Left ventricle myocardium superior (tissue), 1 donor: Measurements from ENCODE around the gene MED16. TPM values are rescaled to one million over a fixed set of nuclear protein-coding genes. Genes with fewer than 3 reads are reported as not detected.
A peak's percentile ranks its signal among the peaks of the same experiment; 100 is the strongest.

ENCODE experiments used
- ATAC-seq: fragments of 200-7000 bp; cut with Tn5 transposase; one replicate; pipeline ENCODE4 v1.9.1; 2020; ENCODE audit warnings: mild to moderate bottlenecking, moderate library complexity
- DNase-seq: peaks from one replicate; pipeline ENCODE4 v3.0.0-alpha.2; 2020
- intact Hi-C: fragments of 100-400 bp; cut with micrococcal nuclease; formaldehyde crosslinking; loops from one replicate; pipeline ENCODE4 v1.11.0; 2022
- long read RNA-seq: library from polyadenylated mRNA; unstranded; transcript quantifications from one replicate; pipeline ENCODE4 v2.0.0, GENCODE V29; 2021
- total RNA-seq: library from RNA; stranded (reverse); fragmentation: NEBNext Ultra II Directional; extraction: Animal tissue kit (Norgen Biotek cat#: 25700); gene quantifications from one replicate; pipeline ENCODE4 v1.2.1, GENCODE V29; 2021
- donor health status: DM: no; HTN: yes; CAD: no; lungs with severe emphysema.

MED16 gene, protein sequence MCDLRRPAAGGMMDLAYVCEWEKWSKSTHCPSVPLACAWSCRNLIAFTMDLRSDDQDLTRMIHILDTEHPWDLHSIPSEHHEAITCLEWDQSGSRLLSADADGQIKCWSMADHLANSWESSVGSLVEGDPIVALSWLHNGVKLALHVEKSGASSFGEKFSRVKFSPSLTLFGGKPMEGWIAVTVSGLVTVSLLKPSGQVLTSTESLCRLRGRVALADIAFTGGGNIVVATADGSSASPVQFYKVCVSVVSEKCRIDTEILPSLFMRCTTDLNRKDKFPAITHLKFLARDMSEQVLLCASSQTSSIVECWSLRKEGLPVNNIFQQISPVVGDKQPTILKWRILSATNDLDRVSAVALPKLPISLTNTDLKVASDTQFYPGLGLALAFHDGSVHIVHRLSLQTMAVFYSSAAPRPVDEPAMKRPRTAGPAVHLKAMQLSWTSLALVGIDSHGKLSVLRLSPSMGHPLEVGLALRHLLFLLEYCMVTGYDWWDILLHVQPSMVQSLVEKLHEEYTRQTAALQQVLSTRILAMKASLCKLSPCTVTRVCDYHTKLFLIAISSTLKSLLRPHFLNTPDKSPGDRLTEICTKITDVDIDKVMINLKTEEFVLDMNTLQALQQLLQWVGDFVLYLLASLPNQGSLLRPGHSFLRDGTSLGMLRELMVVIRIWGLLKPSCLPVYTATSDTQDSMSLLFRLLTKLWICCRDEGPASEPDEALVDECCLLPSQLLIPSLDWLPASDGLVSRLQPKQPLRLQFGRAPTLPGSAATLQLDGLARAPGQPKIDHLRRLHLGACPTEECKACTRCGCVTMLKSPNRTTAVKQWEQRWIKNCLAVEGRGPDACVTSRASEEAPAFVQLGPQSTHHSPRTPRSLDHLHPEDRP
- 23.7 TPM for total RNA-seq
- long read RNA-seq, transcript MED16-204 (15 exons, 3,420 nt): major isoform, 26 of 54 reads
- long read RNA-seq, partial matches to known transcripts: 23 of 54 reads
- long read RNA-seq, other reads (novel, unspliced or antisense): 4 of 54 reads

DNA sequence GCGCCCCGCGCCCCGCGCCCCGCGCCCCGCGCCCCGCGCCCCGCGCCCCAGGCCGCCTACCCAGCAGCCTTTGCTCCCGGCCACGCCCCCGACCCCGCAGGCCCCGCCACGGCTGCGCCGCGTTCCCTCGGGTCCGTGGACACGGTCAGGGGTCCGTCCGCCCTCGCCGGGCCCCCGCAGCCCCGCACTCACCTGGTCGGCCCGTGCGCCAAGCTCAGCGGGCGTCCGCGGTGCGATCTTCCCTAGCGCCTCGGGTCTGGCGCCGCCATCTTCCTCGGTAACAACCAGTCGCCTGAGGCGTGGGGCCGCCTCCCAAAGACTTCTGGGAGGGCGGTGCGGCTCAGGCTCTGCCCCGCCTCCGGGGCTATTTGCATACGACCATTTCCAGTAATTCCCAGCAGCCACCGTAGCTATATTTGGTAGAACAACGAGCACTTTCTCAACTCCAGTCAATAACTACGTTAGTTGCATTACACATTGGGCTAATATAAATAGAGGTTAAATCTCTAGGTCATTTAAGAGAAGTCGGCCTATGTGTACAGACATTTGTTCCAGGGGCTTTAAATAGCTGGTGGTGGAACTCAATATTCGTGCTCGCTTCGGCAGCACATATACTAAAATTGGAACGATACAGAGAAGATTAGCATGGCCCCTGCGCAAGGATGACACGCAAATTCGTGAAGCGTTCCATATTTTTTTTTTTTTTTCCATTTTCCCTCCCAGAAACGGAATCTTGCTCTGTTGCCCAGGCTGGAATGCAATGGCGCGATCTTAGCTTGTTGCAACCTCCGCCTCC lies at the start of gene MED16, which contains the start of gene RNU6-9:
TSS of gene MED16 (minus strand) at position 294 of the 796 bp plus-strand sequence. CDS start 2,056 bp downstream, outside the sequence.
TSS of gene RNU6-9 (plus strand) at position 591 of the 796 bp plus-strand sequence.
- intact Hi-C loops: no loop called here

DNA sequence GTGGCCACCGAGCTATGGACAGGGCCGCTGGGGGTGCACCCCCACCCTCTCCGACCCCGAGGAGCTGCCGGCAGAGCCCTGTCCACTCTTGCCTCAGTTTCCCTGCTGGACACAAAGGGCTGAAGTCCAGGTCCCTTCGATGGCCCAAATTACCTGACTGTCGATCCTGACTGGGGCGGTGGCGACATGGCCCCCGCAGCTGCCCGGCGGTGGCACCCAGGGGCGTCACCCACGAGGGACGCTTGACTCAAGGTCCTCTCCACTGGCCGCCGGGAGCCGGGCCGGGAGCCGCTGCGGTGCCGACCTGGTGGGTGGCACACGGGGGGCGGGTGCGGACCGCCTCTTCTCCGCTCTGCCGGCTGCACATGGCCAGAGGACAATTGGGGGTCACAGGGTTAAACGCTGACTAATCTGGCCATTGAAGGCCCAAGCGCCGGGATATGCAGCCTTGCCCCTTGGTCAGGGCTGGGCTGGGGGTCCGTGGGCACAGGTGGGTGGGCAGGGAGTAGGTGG lies 49.2 kb upstream of the MED16 start:
- ATAC-seq: no peak
- intact Hi-C loops: no loop called here
- DNase-seq: no peak

More for the DNA sequence above, at the start of gene MED16, which contains the start of gene RNU6-9:
- peak; percentile 95 for DNase-seq
- ATAC-seq: peak; percentile 97

DNA sequence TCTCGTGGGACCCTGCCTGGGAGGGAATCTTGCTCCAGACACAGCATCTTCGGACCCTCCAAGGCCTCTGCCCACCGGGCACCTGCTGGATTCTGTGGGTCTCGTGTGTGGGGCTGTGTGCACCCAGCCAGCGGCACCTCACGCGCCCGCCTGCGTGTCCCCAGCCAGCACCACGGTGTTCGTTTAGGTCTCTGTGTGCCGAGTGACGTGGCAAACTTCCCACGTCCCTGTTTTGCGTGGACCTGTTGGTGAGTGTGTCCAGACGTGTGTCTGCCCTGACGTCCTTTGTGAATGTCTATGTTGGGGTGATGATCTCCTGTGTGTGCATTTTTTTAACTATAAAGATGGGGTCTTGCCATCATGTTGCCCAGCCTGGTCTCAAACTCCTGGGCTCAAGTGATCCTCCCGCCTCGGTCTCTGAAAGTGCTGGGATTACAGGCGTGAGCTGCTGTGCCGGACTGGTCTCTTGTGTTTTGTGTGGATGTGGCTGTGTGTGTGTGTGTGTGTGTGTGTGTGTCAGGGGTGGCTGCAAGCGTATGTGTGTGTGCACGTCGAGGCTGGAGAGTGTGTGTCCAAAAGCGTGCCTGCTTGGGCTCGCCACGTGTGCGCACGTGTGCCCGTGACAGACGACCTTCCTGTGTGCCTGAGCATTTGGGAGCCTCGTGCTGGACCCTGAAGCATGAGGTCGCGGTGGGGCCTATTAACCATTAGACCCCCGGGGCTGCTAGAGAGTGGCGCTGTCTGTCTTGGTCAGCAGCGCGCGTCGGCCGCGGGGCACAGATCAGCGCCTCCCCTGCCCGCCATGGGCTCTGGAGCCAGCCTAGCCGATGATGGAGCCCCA lies 48.5 kb upstream of the MED16 start:
- DNase-seq (no peak), ATAC-seq (no peak)
- intact Hi-C loops: no loop called here

DNA sequence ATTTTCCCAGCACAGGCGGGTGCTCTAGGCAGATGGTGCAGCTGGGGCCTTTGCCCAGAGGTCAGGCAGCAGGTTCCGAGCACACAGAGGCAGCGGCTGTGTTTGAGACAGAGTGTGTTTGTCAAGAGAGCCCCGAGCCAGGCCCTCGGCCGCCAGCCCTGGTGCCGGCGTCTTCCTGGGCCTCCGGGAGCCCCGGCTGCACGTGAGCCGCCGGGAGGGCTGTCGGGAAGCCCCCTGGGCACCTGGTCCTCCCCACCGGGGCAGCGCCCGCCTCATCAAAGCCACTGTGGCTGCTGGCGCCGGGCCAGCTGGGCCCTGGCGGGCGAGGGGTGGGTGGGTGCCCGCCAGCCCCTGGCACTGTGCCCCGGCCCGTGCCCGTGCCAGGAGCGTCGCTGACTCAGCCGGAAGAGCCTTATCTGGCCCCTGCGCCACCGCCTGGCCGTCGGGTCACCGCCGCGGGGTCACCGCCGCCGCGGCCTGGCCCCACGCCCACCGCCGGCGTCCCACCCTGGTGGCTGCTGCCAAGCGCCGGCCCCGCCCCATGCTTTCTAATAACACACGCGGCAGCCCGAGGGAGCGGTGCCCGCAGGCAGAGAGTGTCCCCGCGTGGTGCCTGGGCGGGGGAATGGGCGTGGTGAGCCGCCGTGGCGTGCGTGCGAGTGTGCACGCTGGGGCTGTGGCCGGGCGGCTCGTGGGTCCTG lies 47.8 kb upstream of the MED16 start:
- intact Hi-C loops: no loop called here
- ATAC-seq (peak; percentile 84), DNase-seq (peak; percentile 86)

DNA sequence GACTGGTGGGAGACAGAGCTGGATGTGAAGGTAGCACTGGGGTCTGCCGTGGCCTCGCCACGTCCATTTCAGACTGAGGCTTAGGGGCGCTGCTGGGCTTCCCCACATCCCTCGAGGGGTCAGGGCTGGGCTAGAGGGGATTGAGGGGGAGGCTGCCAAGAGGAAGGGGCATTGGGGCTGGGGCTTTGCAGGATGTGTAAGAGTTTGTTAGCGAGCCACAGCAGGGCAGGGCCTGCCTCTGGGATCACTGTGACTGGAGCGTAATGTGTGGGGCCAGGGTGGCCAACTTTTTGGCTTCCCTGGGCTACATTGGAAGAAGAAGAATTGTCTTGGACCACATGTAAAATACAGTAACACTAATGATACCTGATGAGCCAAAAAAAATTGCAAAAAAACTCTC lies 46.9 kb upstream of the MED16 start:
- DNase-seq (no peak), ATAC-seq (no peak)
- intact Hi-C loops: no loop called here

DNA sequence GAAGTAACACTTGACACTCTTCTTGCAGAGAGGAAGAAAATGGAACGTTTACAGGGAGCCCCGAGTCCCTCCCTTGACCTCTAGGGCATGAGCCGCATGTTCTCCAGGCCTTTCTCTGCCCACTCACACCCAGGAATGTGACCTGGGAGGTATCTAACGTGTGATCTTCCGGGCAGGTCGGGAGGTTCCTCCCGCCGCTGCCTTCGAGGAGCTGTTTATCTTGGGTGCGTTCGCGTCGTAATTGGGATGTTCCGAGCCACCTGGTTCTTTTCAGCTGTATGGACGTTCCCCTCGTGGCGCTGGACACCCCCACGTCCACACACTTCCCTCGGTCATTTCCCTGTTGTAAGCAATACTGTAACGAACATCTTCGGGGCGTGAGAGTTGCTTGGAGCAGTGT lies 46.5 kb upstream of the MED16 start:
- ATAC-seq (no peak), DNase-seq (no peak)
- intact Hi-C loops: no loop called here

DNA sequence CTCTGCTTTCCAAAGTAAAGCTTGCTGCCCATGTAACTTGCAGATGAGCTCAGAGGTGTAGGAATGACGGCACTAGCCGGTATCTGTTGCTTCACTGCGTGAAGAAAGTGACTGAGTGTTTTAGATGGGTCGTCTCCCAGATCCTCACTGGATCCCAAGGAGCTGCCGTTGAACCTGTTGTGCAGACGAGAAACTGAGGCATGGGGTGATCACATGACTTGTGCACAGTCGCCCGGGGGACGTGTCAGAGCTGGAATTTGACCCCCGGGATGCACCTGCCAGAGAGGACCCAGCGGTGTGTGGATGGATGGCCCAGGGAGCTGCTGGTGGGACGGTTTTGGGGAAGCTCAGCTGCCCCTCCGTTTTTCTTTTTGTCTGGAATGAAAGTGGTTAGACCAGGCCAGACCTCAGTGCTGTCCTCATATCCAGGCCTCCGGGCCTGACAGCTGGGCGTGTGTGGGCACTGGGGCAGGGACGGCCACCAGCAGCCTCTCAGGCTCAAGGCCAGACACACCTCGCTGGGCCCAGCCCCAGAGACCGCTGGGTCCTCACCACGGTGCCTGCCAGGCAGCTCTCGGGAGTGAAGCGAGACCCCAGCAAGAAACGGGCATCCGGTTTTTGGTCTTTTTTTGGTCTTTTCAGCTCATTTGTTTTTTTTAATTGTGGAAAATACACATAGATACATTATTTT lies 45.4 kb upstream of the MED16 start:
- DNase-seq (no peak), ATAC-seq (no peak)
- intact Hi-C loops: no loop called here

DNA sequence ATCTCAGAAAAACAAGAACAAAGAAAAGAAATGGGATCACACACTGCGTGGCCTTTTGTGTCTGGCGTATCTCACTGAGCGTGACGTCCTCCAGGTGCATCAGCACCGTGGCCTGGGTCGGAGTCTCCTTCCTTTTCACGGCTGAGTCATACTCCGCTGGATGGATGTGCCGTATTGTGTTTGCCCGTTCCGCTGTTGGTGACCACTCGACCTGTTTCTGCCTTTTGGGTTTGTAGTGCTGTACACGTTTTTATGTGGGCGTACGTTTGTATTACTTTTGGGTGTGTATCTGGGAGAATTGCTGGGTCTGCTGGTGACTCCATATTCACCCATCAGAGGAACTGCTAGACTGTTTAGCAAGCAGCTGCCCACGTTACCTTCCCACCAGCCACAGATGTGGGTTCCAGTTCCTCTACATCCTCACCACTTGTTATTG lies 44.3 kb upstream of the MED16 start:
- ATAC-seq: no peak
- intact Hi-C loops: no loop called here
- DNase-seq: no peak

DNA sequence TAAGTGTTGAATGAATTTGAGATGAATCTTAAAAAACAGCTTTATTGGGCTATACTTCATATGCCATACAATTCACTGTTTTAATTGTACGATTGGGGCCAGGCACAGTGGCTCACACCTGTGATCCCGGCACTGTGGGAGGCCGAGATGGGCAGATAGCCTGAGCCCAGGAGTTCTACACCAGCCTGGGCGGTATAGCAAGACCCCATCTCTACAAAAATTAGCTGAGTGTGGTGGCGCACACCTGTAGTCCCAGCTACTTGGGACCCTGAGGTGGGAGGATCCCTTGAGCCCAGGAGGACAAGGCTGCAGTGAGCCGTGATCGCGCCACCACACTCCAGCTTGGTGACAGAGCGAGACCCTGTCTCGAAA lies 43.2 kb upstream of the MED16 start:
- intact Hi-C loops: no loop called here
- DNase-seq (no peak), ATAC-seq (no peak)

DNA sequence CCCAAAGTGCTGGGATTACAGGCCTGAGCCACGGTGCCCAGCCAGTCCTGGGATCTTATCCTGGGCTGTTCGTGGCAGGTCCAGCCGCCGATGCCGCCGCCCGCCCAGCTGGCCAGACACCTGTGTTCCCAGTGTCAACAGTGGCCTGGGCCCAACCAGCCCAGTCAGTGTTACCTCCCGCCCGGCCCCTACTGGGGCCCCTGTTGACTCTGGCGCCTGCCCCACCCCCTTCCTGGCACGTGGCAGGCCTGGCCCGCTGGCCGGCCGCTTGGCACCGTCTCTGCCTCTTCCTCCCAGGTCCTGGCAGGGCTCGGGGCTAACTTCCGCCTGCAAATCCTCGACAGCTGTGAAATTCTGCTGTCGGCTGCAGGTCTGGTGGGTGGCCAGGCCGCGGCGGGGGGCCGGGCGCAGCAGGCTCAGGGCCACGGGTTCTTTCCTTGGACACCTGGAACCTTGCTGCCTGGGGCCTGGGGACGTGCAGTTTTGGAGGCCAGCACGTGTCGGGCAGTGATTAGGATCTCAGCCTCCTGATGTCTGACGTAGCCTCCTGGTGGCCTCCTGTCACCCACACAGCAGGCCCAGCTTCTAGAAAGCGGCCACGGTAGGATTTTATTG lies 42.0 kb upstream of the MED16 start:
- intact Hi-C loops: no loop called here
- DNase-seq (peak; percentile 93), ATAC-seq (peak; percentile 92)

DNA sequence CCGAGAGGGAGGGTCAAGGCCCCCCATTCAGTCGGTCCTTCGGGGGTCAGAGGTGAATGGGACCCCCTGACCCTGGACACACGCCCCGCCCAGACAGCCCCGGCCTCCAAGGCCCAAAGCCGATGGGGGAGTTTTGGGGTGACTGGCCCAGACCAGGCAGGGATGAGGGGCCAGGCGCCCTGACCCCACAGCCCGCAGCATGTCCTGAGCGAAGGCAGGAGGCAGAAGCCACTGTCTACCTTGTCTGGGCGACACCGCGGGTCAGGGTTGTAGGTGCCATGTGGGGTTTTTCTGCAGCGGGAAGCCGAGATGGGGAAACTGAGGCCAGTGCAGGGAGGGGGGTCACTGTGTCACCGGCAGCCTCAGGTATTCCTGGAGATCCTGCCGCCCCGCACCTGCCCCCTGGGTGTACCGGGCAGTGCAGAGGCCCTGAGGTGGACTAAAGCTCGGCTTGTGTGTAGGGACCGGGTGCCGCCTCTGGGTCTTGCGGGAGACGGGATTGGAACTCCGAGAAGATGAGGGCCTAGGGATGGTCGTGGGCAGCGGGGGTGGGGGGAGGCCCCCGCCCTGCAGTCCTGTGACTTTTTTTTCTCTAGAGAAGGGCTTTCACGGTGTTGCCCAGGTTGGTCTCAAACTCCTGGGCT lies 41.3 kb upstream of the MED16 start:
- ATAC-seq (no peak), DNase-seq (no peak)
- intact Hi-C loops: no loop called here

DNA sequence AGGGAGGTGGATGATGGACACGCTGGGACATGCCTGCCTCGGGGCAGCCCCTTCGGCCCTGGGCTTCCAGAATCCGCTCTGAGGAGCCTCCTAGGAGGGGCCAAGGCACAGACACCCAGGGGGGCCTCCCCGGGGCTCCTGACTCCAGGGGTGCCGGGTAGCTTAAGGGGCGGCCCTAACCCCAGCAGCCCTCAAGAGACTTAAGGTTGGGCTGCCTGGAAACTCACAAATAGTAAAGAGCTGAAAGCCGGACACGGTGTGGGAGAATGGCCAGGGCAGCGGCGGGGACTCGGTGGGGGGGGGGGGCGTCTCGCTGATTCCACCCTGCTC lies 40.5 kb upstream of the MED16 start:
- DNase-seq (no peak), ATAC-seq (no peak)
- intact Hi-C loops: no loop called here

DNA sequence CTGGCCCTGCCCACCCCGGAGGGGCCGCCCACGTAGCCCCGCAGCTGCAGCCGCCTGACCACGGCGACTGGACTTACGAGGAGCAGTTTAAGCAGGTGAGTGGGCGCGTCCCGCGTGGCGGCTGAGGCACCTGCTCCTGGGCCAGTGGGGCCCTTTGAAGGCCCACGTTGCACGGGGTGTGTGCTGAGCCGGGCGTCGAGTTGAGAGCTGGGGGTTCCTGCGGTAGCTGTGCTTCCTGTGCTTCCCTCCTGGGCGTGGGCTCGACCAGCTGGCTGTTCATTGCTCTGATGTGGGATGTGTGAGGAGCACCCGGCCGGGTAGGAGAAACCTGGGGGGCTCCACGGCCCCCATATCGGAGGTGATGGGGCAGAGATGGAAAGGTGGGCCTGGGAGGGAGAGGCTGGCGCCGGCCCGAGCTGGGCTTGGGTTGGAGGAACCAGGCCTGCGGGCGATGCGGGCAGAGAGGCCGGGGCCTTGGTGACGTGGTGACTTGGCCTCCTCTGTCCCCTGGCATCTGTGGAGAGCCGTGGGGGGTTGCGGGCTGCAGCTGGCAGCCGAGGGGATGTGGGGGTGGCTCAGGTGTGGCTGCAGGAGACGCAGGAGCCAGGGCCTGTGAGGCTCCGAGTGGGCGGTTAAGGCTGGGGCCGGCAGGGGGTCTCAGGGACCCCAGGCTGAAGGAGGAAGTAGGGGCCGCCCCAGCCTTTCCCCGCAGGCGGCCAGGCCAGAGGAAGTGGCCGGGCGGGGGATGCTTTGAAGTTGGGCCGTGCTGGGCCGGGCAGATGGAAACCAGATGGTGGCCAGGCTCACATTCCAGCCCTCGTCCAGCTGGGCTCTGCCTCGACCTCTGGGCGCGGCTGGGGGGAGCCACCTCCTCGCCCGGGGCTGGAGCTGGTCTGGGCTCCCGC lies 39.9 kb upstream of the MED16 start:
- intact Hi-C loops: no loop called here
- DNase-seq (peak; percentile 89), ATAC-seq (peak; percentile 78)

DNA sequence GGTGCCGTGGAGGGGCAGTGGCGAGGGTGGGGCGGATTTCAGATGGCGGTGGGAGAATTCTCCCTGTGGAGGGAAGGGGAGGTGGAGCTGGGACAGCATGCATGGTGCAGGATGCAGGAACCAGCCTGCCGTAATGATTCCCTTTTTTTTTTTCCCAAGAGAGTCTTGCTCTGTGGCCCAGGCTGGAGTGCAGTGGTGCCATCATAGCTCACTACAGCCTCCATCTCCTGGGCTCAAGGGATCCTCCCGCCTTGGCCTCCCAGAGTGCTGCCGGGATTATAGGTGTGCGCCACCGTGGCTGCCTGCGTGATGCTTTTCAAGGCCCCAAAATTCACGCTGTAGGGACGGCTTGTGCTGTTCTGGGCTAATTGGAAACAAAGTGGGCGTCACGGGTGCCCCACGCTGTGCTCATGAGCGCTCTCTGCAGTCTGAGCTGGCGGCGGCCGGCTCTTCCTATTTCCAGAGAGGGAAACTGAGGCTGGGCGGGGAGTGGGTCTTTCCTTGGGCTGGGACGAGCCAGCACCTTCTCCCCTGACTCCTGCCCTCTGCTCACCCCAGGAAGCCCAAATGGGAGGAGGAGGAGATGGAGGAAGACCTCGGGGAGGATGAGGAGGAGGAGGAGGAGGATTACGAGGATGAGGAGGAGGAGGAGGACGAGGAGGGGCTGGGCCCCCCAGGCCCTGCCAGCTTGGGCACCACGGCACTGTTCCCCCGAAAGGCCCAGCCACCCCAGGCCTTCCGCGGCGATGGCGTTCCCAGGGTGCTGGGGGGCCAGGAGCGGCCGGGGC lies 39.1 kb upstream of the MED16 start:
- intact Hi-C loops: no loop called here
- no peak for ATAC-seq
- DNase-seq: no peak

DNA sequence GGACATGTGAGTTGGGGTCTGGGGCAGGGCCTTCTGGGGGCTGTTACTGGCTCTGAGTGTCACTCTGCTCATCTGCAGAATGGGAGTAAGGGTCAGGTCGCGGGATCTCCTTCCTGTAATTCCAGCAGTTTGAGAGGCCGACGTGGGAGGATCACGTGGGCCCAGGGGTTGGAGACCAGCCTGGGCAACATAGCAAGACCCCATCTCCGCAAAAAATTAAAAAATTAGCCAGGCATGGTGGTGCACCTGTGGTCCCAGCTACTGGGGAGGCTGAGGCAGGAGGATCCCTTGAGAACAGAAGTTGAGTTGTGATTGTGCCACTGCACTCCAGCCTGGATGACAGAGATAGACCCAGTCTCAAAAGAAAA lies 36.9 kb upstream of the MED16 start:
- ATAC-seq (no peak), DNase-seq (no peak)
- intact Hi-C loops: no loop called here
